MCF 10A (cell line): ENCODE data around the gene KAT2A. TPM values are rescaled to one million over a fixed set of nuclear protein-coding genes. Genes with fewer than 3 reads are reported as not detected.

Experiments used
- BruUV-seq: library from RNA; stranded (reverse); fragments of 400-500 nt; replicated peaks from 2 replicates; lab custom pipeline; 2021; lab: Mats Ljungman, UMichigan
- CTCF ChIA-PET: fragments of 300-600 bp; sonication (Branson Sonifier 250); formaldehyde crosslinking; extraction: SDS; loops from one replicate; lab custom pipeline; 2021; ENCODE audit warnings: antibody characterized with exemption, inconsistent platforms; lab: Yijun Ruan, JAX
- POLR2A ChIA-PET: fragments of 300-600, 350-650 bp; sonication (Branson Sonifier 250); formaldehyde crosslinking; extraction: SDS; loops from one replicate; lab custom pipeline; 2020; ENCODE audit warnings: antibody characterized with exemption, inconsistent platforms; lab: Yijun Ruan, JAX
- DNase-seq: peaks from one replicate; pipeline ENCODE4 v3.0.0-alpha.2; 2018; ENCODE audit not compliant: unreplicated experiment
- H3K27ac Mint-ChIP-seq: one replicate; pipeline ENCODE4 v1.8.0; 2022; ENCODE audit warnings: mild to moderate bottlenecking, low read depth, mixed read lengths; ENCODE audit not compliant: unreplicated experiment
- H3K27me3 Mint-ChIP-seq: one replicate; pipeline ENCODE4 v1.8.0; 2022; ENCODE audit warnings: mixed read lengths; ENCODE audit not compliant: insufficient read depth, unreplicated experiment
- H3K36me3 Mint-ChIP-seq: one replicate; pipeline ENCODE4 v1.8.0; 2022; ENCODE audit warnings: mild to moderate bottlenecking, moderate library complexity, mixed read lengths; ENCODE audit not compliant: insufficient read depth, unreplicated experiment
- H3K4me1 Mint-ChIP-seq: one replicate; pipeline ENCODE4 v1.8.0; 2022; ENCODE audit warnings: mixed read lengths; ENCODE audit not compliant: insufficient read depth, unreplicated experiment
- H3K4me3 Mint-ChIP-seq: one replicate; pipeline ENCODE4 v1.8.0; 2022; ENCODE audit warnings: mild to moderate bottlenecking, moderate library complexity, mixed read lengths; ENCODE audit not compliant: unreplicated experiment
- H3K9me3 Mint-ChIP-seq: one replicate; pipeline ENCODE4 v1.8.0; 2022; ENCODE audit warnings: mixed read lengths; ENCODE audit not compliant: unreplicated experiment
- intact Hi-C: fragments of 100-400 bp; cut with micrococcal nuclease; formaldehyde crosslinking; loops from 2 replicates; pipeline ENCODE4 v1.14.1; 2022
- total RNA-seq: library from RNA; stranded (reverse); gene quantifications from 2 replicates; pipeline ENCODE4 v1.2.3, GENCODE V29; 2022
- TF ChIP-seq, protein P1 (sequence below): fragments of 200-600 bp; IDR thresholded peaks from one replicate; pipeline ENCODE4 v1.8.0; 2022; ENCODE audit warnings: antibody characterized with exemption, mild to moderate bottlenecking; ENCODE audit not compliant: unreplicated experiment

The KAT2A gene
- total RNA-seq, 1 experiment from 2014 or later = 44.6 TPM

DNA sequence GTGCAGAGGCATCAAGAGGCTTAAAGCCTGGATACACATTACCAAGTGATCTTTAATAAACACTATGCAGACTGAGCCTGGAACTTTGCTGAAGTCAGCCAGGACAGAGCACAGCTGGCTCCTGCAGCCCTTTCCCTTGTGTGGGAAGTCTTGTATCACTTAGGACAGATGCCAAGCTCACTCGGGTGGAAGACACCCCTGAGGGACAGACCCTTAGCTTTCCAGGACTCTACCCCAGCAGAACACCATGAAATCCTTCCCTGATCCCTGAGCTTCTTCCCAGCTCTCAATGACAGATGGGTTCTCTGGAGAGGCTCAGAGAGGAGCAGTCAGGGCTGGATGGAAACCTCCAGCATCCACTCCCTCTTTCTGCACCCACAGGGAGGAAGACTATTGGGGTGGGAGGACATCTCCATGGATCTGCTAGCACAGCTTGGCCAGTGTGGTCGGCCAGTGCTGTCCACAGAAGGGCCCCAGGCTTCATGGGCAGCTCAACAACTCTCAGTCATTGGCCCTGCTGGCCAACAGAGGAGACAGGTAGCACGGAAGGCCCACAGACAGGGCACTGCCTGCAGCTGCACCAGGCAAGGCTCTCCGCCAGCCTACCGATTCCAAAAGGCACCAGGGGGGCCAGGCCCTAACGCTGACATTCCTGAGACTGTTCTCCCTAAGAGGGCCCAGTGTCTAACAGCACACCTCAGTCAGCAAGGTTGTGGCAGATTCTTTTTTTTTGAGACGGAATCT is 17.8 kb upstream of the KAT2A start:
- Mint-ChIP-seq H3K4me1 (peaks cover 7% of the 10 kb centered on the region), H3K9me3 (no peaks in the 10 kb centered on the region), H3K4me3 (no peak overlapping the region), H3K27me3 (no peaks in the 10 kb centered on the region), H3K27ac (peak overlapping the region; percentile 39), H3K36me3 (peaks cover 76% of the 10 kb centered on the region)
- DNase-seq = no peak
- ChIA-PET POLR2A (no interaction called here), CTCF (interaction anchor here (0.6 kb wide), 2 partner anchors 330 to 420 kb away, joined by 3 to 4 read pairs; no protein-coding TSS in a partner anchor)
- intact Hi-C loops = no loop called here
- BruUV-seq = no TSS peak
- TF ChIP-seq, protein P1, sequence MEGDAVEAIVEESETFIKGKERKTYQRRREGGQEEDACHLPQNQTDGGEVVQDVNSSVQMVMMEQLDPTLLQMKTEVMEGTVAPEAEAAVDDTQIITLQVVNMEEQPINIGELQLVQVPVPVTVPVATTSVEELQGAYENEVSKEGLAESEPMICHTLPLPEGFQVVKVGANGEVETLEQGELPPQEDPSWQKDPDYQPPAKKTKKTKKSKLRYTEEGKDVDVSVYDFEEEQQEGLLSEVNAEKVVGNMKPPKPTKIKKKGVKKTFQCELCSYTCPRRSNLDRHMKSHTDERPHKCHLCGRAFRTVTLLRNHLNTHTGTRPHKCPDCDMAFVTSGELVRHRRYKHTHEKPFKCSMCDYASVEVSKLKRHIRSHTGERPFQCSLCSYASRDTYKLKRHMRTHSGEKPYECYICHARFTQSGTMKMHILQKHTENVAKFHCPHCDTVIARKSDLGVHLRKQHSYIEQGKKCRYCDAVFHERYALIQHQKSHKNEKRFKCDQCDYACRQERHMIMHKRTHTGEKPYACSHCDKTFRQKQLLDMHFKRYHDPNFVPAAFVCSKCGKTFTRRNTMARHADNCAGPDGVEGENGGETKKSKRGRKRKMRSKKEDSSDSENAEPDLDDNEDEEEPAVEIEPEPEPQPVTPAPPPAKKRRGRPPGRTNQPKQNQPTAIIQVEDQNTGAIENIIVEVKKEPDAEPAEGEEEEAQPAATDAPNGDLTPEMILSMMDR = no peak

DNA sequence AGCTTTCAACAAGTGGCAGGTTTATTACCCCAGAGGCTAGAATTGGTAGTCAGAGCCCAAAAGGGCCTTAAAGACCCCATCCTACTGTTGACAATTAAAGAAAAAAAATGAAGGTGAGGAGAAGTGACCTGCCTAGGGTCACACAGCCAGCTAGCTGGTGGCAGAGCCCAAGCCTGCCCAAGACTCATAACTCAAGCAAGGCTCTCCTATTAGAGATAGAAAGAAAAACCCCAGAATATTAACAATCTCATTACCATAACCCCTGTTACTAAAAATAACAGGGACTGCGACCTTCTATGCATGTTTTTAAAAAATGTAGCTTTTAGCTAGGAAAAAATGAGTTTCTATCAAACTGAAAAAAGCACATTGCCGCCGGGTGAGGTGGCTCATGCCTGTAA is 15.5 kb upstream of the KAT2A start:
- H3K27ac Mint-ChIP-seq = no peak overlapping the region
- intact Hi-C loops = no loop called here
- no peaks in the 10 kb centered on the region for H3K27me3 Mint-ChIP-seq
- H3K4me1 Mint-ChIP-seq = peaks cover 20% of the 10 kb centered on the region
- no peaks in the 10 kb centered on the region for H3K9me3 Mint-ChIP-seq
- ChIA-PET POLR2A (no interaction called here), CTCF (interaction anchor here (0.5 to 0.6 kb wide), 2 partner anchors 82 to 402 kb away, joined by 3 read pairs; no protein-coding TSS in a partner anchor)
- TF ChIP-seq, protein P1 = no peak
- no TSS peak for BruUV-seq
- H3K36me3 Mint-ChIP-seq = peaks cover 69% of the 10 kb centered on the region
- DNase-seq = no peak
- H3K4me3 Mint-ChIP-seq = no peak overlapping the region

DNA sequence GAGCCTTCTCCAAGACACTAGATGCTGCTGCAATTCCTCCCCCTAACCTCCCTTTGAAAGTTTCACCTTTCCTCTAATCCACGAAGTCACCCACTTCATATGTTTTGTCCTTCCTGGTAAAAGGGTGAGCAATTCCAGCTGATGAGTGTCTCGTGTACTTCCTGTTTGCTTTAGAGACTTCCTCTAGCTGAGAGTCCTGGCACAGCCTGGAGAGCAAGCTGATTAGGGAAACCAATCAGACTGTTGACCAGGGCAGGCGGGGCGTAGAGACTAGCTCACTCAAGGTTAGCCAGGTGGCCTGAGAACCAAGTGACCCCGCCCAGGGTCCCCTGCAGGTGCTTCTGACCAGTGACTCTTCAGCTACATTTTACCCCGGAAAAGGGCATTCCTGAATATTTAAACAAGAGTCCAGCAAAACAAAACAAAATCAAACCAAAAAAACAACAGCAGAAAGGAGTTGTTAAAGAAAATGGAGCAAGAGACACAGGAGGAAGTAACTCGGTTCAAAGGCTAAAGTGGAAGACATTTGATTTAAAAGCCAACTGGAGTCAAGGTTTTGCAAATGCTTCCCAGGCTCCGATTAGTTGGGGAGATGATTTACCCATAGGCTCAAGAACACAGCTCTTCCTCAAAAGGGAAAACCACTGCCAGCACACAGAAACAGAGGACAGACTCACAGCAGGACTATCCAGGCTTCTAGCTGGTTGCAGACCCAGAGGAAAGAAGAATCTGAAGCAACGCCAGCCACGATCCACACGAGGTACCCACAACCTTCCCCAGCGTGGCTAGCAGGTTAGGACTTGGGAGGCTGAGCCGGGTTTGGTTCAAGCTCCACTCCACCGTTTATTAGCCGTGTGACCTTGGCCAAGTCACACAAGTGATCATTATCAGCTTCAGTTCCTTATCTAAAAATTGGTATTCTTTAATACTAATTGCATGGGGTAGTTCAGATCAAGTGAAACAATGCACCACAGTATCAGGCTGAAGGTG is 14.8 kb upstream of the KAT2A start:
- Mint-ChIP-seq H3K36me3 (peaks cover 69% of the 10 kb centered on the region), H3K4me1 (peaks cover 20% of the 10 kb centered on the region), H3K27ac (peak overlapping the region; percentile 79), H3K9me3 (no peaks in the 10 kb centered on the region), H3K4me3 (no peak overlapping the region), H3K27me3 (no peaks in the 10 kb centered on the region)
- no peak for DNase-seq
- BruUV-seq = no TSS peak
- intact Hi-C loops = no loop called here
- ChIA-PET CTCF (interaction anchor here (0.6 to 1.7 kb wide), 3 partner anchors 12 to 1203 kb away, joined by 3 to 5 read pairs (median 3); no protein-coding TSS in a partner anchor), POLR2A (interaction anchor here (1.0 to 1.3 kb wide), 3 partner anchors 18 to 111 kb away, joined by 4 to 7 read pairs (median 4); no protein-coding TSS in a partner anchor)
- TF ChIP-seq, protein P1 = no peak
